Measurements from ENCODE around the gene WWP2.

Gene WWP2

GRCh38 chr16:69741519-69741918 lies 20.6 kb upstream of the WWP2 start:
- peak overlapping the region; percentile 40 for H3K27ac ChIP-seq
- TF ChIP-seq, protein P1, sequence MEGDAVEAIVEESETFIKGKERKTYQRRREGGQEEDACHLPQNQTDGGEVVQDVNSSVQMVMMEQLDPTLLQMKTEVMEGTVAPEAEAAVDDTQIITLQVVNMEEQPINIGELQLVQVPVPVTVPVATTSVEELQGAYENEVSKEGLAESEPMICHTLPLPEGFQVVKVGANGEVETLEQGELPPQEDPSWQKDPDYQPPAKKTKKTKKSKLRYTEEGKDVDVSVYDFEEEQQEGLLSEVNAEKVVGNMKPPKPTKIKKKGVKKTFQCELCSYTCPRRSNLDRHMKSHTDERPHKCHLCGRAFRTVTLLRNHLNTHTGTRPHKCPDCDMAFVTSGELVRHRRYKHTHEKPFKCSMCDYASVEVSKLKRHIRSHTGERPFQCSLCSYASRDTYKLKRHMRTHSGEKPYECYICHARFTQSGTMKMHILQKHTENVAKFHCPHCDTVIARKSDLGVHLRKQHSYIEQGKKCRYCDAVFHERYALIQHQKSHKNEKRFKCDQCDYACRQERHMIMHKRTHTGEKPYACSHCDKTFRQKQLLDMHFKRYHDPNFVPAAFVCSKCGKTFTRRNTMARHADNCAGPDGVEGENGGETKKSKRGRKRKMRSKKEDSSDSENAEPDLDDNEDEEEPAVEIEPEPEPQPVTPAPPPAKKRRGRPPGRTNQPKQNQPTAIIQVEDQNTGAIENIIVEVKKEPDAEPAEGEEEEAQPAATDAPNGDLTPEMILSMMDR (conservative IDR thresholded peaks at IDR 0.05): no peak

DNA sequence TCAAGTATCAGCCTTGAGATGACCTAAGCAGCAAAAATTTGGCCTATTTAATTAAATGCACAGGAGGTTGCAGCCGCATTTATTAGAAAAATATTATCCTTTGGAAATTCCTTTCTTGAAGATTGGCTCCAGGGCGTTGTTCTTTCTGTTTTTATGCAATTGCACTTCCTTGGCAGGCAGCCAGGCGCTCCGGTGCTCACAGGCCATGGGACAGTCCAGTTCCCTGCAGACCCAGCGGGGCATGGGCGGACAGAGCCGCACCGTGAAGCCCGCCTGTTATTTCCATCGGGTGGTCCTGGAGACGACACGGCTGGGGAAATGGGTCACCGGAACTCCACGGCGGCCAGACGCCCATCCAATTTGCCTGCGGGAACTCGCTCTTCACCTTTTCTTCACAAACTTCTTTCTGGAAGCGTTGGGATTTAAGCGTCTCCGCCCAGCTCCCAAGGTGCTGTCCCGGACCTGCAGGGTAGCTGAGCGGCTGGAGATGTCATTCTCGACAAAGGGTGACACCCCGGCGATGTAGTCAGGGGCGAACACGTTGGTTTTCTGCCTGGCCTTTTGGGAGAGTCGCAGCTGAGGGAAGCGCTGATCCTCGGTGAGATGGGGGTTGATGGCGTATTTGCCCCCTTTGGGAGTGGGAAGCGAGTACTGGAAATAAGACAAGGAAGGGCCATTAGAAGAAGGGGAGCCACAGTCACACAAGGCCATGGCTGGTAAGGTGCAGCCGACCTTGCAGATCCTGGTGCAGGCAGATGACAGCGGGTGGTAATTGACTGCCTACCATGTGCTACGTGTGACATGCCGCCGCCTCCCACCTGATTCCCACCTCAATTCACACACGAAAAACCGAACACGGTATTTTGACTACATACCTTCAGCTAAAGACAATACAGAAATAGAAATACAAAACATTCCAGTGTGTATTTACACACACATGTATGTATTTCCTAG lies 19.9 kb upstream of the WWP2 start:
- peak overlapping the region; percentile 40 for H3K27ac ChIP-seq
- TF ChIP-seq, protein P1 (conservative IDR thresholded peaks at IDR 0.05): no peak

- TF ChIP-seq, protein P1 (conservative IDR thresholded peaks at IDR 0.05): no peak
- H3K27ac ChIP-seq: no peak overlapping the region
Observed at GRCh38 chr16:69744363-69745231, 17.5 kb upstream of the WWP2 start.

- H3K27ac ChIP-seq: no peak overlapping the region
- TF ChIP-seq, protein P1 (conservative IDR thresholded peaks at IDR 0.05): no peak
Observed at GRCh38 chr16:69745232-69745612, 16.9 kb upstream of the WWP2 start.

- no peak overlapping the region for H3K27ac ChIP-seq
- TF ChIP-seq, protein P1 (conservative IDR thresholded peaks at IDR 0.05): no peak
Observed at GRCh38 chr16:69745959-69746358, 16.2 kb upstream of the WWP2 start.

- no peak overlapping the region for H3K27ac ChIP-seq
- TF ChIP-seq, protein P1 (conservative IDR thresholded peaks at IDR 0.05): no peak
Observed at GRCh38 chr16:69747115-69747514, 15.0 kb upstream of the WWP2 start.
